IPS-NIHi11 (cell line): ENCODE results near the gene EPHA8.

ENCODE experiments used
- DNase-seq: peaks from one replicate; pipeline ENCODE4 v3.0.0; 2012; ENCODE audit warnings: mixed read lengths, low spot score

The EPHA8 gene

GRCh38 chr1:22646384-22646783, 83.1 kb downstream of the EPHA8 start:
- DNase-seq: no peak

- DNase-seq: no peak
These were observed 86.9 kb downstream of the EPHA8 start for GRCh38 chr1:22650089-22650693.

DNA sequence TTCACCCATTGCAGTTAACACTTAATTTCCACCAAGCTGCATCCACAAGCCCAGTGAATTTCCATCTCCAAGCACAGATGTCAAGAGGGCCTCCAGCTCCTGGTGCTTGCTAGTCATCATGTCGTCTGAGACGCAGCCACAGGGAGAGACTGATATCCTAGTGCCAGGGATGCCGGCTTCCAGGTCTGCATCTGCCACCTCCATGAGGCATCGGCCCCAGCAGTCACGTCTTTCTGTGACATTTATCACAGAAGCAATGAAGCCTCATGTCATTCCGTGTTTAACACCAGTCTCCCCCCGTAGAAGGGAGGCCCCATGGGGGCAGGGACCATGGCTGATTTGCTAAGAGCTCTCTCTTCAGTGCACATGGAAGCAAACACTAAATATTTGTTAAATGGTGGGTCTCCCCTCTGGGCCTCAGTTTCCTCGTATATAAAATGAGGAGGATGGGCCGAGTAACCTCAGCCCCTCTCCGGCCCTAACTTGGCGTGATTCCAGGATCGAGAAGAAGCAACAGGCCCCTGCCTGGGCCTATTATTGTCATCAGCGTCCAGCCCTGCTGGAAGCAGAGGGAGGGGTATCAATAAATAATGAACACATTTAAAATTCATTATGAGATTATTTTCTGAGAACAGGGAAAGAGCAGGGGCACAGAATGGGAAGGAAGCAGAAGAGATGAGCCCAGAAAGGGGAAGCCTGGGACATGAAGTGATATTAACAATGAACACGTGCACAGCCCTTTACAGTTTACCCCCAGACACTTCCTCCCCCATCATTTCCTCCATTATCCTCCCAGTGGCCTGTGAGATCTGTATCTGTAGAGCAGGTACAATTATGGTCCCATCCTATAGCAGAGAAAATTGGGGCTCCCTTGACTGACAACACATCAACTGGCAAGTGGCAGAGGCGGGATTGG, 88.9 kb downstream of the EPHA8 start:
- no peak for DNase-seq

DNA sequence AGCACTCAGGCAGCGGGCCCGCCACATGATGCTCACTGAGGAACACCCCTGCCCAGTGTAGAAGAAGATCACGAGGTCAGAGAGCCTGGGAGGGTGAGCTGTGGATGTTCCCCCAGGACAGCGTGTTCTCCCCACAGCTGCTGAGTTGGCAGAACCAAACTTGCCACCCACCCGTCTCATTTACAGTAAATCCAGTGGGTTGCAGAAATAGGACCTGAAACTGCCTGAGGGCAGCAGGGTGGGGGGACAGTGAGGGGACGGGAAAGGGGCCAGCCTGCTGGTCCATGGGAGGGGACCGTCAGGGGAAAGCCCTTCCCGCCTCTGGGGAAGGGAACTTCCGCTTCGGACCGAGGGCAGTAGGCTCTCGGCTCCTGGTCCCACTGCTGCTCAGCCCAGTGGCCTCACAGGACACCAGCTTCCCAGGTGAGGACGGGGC, 89.6 kb downstream of the EPHA8 start, which contains the start of gene C1QB:
TSS of gene C1QB (plus strand) at position 356 of the 436 bp plus-strand sequence. CDS start 6,227 bp downstream, outside the sequence.
- no peak for DNase-seq
